GM13976 (cell line): ENCODE results near the gene IGSF8.

Experiments
- DNase-seq: peaks from one replicate; pipeline ENCODE4 v3.0.0; 2012; ENCODE audit warnings: low spot score
- in situ Hi-C: fragments of 300-500 bp; cut with MboI; formaldehyde crosslinking; loops from one replicate; pipeline ENCODE4 v1.12.0; 2022; ENCODE audit warnings: low sequenced_read_pairs, mixed read lengths, inconsistent platforms; ENCODE audit not compliant: unreplicated experiment
- TF ChIP-seq, protein P1 (sequence below): IDR thresholded peaks from 2 replicates; pipeline ENCODE4 v1.5.1; 2012; ENCODE audit warnings: borderline replicate concordance, mild to moderate bottlenecking; ENCODE audit not compliant: insufficient read depth; ENCODE audit errors: extremely low read depth, missing control alignments, control extremely low read depth

The IGSF8 gene, protein sequence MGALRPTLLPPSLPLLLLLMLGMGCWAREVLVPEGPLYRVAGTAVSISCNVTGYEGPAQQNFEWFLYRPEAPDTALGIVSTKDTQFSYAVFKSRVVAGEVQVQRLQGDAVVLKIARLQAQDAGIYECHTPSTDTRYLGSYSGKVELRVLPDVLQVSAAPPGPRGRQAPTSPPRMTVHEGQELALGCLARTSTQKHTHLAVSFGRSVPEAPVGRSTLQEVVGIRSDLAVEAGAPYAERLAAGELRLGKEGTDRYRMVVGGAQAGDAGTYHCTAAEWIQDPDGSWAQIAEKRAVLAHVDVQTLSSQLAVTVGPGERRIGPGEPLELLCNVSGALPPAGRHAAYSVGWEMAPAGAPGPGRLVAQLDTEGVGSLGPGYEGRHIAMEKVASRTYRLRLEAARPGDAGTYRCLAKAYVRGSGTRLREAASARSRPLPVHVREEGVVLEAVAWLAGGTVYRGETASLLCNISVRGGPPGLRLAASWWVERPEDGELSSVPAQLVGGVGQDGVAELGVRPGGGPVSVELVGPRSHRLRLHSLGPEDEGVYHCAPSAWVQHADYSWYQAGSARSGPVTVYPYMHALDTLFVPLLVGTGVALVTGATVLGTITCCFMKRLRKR

DNA sequence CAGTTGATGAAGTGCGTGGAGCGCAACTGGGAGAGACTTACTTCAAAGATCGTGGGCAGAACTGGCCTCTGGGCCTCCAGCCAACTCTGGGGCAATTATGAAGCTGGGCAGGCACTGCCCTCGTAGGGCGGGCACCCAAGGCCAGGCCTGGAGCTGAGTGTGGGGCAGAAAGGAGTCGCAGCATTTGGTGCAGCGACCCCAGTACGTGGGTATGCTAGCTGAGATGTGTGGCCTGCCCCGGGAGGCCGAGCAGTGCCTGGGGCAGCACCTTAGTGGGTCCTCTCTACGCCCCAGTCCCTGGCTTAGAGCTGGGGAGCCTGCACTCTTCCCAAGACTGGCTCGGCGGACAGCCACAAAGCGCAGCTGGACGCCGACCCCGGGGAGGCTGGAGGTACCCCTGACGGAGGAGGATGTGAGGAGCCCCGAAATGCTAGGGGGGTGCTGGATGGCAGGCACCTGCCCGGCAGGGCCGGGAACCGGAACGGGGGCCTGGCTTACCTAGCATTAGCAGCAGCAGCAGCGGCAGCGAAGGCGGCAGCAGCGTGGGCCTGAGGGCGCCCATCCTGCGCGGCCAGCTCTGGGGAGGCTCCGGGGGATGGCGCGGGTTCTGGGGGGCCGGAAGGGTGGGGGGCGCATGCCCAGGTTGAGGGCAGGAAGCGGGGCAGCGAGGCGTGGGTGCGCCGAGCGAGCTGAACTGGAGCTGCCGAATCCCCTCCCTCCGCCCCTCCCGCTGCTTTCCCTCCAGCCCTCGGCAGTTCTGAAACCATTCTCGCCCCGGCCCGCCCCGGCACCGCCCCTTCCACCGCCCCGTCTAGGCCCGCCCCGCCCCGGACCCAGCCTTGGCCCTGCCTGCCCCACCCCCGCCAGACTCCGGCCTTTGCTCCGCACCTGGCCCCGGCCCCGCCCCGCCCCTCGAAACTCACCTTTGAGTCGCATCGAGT is at the start of gene IGSF8:
Gene IGSF8, minus strand, starts transcription at position 709 of the 941 bp plus-strand sequence. Its CDS starts 147 bp downstream, at position 562.
- TF ChIP-seq, protein P1, sequence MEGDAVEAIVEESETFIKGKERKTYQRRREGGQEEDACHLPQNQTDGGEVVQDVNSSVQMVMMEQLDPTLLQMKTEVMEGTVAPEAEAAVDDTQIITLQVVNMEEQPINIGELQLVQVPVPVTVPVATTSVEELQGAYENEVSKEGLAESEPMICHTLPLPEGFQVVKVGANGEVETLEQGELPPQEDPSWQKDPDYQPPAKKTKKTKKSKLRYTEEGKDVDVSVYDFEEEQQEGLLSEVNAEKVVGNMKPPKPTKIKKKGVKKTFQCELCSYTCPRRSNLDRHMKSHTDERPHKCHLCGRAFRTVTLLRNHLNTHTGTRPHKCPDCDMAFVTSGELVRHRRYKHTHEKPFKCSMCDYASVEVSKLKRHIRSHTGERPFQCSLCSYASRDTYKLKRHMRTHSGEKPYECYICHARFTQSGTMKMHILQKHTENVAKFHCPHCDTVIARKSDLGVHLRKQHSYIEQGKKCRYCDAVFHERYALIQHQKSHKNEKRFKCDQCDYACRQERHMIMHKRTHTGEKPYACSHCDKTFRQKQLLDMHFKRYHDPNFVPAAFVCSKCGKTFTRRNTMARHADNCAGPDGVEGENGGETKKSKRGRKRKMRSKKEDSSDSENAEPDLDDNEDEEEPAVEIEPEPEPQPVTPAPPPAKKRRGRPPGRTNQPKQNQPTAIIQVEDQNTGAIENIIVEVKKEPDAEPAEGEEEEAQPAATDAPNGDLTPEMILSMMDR = no peak
- no peak for DNase-seq
- in situ Hi-C loops = loop anchor here (10.0 kb wide), 1 partner anchor 277 kb away; no protein-coding TSS in a partner anchor

DNA sequence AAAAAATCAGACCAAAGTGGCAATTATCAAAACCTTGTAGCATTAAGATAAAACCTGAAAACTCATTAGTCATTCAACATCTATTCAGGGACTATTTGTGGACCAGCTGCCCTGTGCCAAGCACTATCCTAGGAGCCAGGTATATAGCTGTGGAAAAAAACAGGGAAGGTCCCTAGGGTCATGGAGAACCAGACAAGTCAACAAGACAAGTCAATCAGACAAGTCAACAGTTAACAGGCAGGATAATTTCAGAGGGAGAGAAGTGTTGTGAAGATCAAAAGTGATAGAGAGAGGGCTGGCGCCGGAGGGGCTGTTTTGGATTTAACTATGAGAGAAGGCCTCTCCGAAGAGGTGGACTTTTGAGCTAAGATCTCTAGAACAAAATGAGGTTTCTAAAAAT is 49.7 kb upstream of the IGSF8 start:
- TF ChIP-seq, protein P1 = no peak
- DNase-seq = no peak
- in situ Hi-C loops = no loop called here

DNA sequence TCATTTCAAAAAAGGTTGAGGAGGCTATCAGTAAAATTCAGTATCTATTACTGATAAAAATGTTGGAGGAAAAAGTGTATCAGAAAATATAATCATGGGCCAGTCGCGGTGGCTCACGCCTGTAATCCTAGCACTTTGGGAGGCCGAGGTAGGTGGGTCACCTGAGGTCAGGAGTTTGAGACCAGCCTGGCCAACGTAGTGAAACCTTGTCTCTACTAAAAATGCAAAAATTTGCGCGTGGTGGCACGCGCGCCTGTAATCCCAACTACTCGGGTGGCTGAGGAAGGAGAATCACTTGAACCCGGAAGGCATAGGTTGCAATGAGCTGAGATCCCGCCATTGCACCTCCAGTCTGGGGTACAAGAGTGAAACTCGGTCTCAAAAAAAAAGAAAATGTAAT is 47.7 kb upstream of the IGSF8 start:
- TF ChIP-seq, protein P1 = no peak
- no peak for DNase-seq
- in situ Hi-C loops = no loop called here

DNA sequence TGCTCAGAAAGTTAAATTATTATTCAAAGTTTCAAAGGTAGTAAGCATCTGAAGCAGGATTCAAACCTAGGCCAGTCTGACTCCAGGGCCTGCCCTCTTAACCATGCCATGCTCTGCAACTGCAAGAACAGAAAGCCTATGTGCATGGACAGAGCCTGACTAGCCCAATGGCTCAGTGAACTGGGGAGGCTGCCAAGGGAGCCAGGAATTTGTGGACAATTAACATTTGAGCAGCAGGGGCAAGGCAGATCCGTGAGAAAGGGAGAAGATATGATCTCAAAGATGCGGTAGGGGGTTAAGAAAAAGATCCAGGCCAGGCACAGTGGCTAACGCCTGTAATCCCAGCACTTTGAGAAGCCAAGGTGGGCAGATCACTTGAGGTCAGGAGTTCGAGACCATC is 46.5 kb upstream of the IGSF8 start:
- in situ Hi-C loops = no loop called here
- TF ChIP-seq, protein P1 = no peak
- DNase-seq = no peak

DNA sequence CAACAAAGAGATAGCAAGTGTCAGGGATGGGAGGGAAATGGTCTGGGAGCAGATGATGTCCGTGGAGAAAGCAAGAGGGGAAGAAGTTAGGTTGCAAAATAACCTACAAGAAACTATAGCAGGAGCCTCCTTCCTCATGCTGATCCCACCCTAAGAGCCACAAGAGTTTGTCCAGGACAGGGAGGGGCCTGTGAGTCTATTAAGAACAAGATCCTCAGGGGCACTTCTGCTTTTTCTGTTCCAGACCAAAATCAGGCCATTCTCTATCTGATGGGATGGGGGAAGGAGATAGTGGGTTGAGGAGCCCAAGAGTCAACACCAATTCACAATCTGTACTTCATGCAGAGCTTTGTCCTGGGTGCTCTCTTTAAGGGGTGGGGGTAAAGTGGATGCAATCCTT is 45.3 kb upstream of the IGSF8 start:
- TF ChIP-seq, protein P1 = no peak
- DNase-seq = no peak
- in situ Hi-C loops = no loop called here

DNA sequence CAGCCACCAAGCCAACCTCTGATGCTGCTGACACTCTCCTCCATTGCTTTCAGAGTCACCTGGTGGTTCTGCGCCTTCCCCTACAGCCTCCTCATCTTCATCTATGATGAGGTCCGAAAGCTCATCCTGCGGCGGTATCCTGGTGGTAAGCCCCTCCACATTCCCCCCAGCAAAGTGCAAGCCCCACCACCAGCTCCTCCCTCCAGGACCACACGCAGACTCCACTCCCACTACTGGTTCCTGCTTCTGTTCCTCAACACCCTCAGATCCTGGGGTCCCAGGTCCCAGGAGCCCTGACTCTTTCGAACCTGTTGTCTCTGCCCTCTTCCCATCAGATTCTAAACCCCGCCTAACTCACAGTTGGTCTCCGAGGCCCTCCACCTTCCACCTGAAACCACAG is 41.4 kb upstream of the IGSF8 start:
- TF ChIP-seq, protein P1 = no peak
- in situ Hi-C loops = no loop called here
- DNase-seq = no peak
